GM12872 (cell line): Measurements from ENCODE around the gene MALSU1.

Source experiments
- CTCF ChIP-seq: IDR thresholded peaks from 3 replicates; pipeline ENCODE4 v1.5.1; 2011; ENCODE audit warnings: low read depth, mild to moderate bottlenecking, low read length, moderate library complexity; ENCODE audit not compliant: insufficient read depth

MALSU1 gene

GRCh38 chr7:23266918-23267317, 32.2 kb upstream of the MALSU1 start:
- TF ChIP-seq CTCF: no peak

GRCh38 chr7:23267357-23267756, 31.8 kb upstream of the MALSU1 start:
- TF ChIP-seq CTCF: no peak

- no peak for TF ChIP-seq CTCF
Measured at GRCh38 chr7:23268167-23268566, 31.0 kb upstream of the MALSU1 start.

DNA sequence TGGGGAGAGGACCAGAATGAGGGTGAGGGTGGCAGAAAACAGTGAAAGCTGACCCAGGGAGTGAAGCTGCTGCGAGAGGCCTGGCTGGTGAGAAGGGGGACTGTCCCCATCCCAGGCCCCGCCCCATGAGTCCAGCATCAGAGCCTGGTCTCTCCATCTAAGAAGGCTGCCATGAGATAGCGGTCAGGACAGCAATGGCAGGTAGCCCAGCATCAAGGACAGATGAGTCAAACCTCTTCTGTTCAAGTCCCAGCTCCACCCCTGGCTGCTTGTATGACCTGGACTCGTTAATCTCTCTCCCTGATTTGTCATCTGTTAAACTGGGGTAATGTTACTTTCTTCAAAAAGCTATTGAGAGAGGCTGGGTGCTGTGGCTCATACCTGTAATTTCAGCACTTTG, 30.4 kb upstream of the MALSU1 start:
- TF ChIP-seq CTCF: no peak

DNA sequence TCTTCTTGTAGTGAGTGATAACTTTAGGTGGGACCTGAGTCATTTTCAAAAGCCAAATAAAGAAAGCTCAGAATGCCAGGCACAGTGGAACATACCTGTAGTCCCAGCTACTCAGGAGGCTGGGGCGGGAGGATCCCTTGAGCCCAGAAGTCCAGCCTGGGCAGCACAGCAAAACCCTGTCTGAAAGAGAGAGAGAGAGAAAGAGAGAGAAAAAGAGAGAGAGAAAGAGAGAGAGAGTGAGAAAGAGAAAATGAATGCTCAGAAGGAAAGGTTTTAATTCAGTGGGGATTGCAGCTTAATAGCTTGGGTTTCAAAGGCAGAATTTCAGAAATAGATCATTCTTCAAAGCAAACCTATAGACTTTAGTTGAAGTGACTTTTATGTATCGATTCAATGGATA, 26.9 kb upstream of the MALSU1 start:
- TF ChIP-seq CTCF: no peak

DNA sequence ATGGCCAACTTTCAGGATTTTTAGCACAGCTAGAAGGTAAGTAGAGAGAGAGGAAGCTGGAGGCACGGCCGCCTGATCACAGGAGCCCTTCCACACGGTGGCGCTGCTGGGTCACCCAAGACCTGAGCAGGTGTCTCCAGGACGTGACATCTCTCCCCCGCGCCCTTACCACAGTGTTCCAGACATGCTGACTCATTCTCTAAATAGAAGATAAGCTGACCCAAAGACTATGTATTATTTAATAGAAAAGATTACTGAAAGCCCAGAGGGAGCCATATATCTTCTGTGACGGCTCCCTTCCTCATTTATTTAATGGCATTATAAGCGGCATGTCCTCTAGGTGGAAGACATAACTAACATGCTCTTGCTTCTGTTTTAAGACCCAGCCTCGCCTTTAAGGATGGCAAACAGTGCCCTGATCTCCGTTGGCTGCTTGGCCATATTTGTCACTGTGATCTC, 26.0 kb upstream of the MALSU1 start:
- TF ChIP-seq CTCF: peak; percentile 92

- TF ChIP-seq CTCF: no peak
Measured at GRCh38 chr7:23275912-23276311, 23.2 kb upstream of the MALSU1 start.

GRCh38 chr7:23276376-23276775, 22.8 kb upstream of the MALSU1 start:
- peak; percentile 53 for TF ChIP-seq CTCF
